ENCODE results near the gene RALB.

DNA sequence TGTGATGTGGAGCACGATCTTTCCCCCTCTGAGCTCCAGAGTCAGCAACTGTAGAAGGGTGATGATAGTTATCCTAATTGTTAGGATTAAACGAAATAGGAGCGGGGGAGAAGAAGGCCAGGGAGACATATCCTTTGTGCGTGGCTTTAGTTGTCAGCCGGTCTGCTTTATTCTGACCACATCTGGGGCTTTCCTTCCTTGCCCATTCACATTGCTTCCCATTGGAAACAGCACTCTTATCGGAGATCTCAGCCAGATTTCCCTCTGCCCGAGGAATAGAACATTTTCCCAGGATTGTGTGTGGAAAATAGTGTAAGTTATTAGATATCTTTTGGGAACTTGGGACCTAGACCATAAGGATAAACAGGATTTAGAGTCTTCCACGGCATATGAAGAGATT is 1.5 kb downstream of the RALB start:
- TF ChIP-seq, protein P1, sequence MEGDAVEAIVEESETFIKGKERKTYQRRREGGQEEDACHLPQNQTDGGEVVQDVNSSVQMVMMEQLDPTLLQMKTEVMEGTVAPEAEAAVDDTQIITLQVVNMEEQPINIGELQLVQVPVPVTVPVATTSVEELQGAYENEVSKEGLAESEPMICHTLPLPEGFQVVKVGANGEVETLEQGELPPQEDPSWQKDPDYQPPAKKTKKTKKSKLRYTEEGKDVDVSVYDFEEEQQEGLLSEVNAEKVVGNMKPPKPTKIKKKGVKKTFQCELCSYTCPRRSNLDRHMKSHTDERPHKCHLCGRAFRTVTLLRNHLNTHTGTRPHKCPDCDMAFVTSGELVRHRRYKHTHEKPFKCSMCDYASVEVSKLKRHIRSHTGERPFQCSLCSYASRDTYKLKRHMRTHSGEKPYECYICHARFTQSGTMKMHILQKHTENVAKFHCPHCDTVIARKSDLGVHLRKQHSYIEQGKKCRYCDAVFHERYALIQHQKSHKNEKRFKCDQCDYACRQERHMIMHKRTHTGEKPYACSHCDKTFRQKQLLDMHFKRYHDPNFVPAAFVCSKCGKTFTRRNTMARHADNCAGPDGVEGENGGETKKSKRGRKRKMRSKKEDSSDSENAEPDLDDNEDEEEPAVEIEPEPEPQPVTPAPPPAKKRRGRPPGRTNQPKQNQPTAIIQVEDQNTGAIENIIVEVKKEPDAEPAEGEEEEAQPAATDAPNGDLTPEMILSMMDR (IDR thresholded peaks at IDR 0.05) = no peak
- TF ChIP-seq POLR2A (IDR thresholded peaks at IDR 0.05) = no peak

All from lower leg skin (tissue), 3 donors.